ENCODE measurements around the gene RAB37.

Gene RAB37

DNA sequence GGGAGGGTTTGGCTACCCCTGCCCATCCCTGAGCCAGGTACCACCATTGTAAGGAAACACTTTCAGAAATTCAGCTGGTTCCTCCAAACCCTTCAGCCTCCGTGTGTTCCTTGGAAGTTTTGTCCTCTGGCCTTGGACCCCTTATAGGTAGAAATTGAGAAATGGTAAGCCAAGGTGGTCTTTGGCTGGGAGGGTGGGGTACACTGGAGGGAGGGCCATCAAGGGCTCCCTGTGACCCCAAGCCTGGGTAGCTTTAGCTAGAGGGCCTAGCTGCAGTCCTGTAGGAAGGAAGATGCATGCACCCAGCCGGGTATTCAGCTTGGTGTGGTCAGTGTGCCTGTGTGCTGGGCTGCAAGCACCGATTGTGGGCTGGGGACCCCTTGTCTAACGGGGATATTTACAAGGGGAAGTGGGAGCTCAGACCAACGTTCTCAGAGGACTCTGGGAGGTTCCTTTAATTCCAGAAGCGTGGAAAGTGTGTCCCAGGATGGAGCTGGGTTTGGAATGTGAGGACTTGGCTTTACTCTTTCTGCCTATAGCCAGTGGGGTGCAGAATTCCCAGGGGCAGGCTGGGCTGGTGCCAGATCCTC is 32.3 kb downstream of the RAB37 start:
- no peak for TF ChIP-seq CTCF (conservative IDR thresholded peaks at IDR 0.05; ENCODE audit: control insufficient read depth, insufficient read depth, low read depth, low read length)
- no peak for DNase-seq (ENCODE audit: low read depth)

GRCh38 chr17:74769856-74770497 is 32.9 kb downstream of the RAB37 start:
- DNase-seq (ENCODE audit: low read depth): no peak
- no peak for TF ChIP-seq CTCF (conservative IDR thresholded peaks at IDR 0.05; ENCODE audit: control insufficient read depth, insufficient read depth, low read depth, low read length)
- no peak overlapping the region for H3K4me3 ChIP-seq (ENCODE audit: control insufficient read depth, low read depth, low read length)

More for the DNA sequence above, 32.3 kb downstream of the RAB37 start:
- H3K4me3 ChIP-seq (ENCODE audit: control insufficient read depth, low read depth, low read length): no peak overlapping the region

GRCh38 chr17:74770498-74771318 is 33.7 kb downstream of the RAB37 start:
- H3K4me3 ChIP-seq (ENCODE audit: control insufficient read depth, low read depth, low read length): no peak overlapping the region
- DNase-seq (ENCODE audit: low read depth): peak; percentile 28
- peak; percentile 57 for TF ChIP-seq CTCF (conservative IDR thresholded peaks at IDR 0.05; ENCODE audit: control insufficient read depth, insufficient read depth, low read depth, low read length)

- TF ChIP-seq CTCF (conservative IDR thresholded peaks at IDR 0.05; ENCODE audit: control insufficient read depth, insufficient read depth, low read depth, low read length): no peak
- no peak overlapping the region for H3K4me3 ChIP-seq (ENCODE audit: control insufficient read depth, low read depth, low read length)
- no peak for DNase-seq (ENCODE audit: low read depth)
Observed at GRCh38 chr17:74771319-74771914, 34.4 kb downstream of the RAB37 start.

GRCh38 chr17:74772053-74772452 is 35.0 kb downstream of the RAB37 start:
- H3K4me3 ChIP-seq (ENCODE audit: control insufficient read depth, low read depth, low read length): no peak overlapping the region
- no peak for TF ChIP-seq CTCF (conservative IDR thresholded peaks at IDR 0.05; ENCODE audit: control insufficient read depth, insufficient read depth, low read depth, low read length)
- DNase-seq (ENCODE audit: low read depth): no peak

- H3K4me3 ChIP-seq (ENCODE audit: control insufficient read depth, low read depth, low read length): no peak overlapping the region
- no peak for TF ChIP-seq CTCF (conservative IDR thresholded peaks at IDR 0.05; ENCODE audit: control insufficient read depth, insufficient read depth, low read depth, low read length)
- DNase-seq (ENCODE audit: low read depth): no peak
Observed at GRCh38 chr17:74773414-74773813, 36.4 kb downstream of the RAB37 start.

Measured in fibroblast of mammary gland (primary cell).